Measurements from ENCODE around the gene SRPRA.

SRPRA gene

GRCh38 chr11:126229858-126230540 lies 38.7 kb downstream of the SRPRA start:
- no peak for DNase-seq (ENCODE audit: low read depth)

GRCh38 chr11:126226334-126227084 lies 42.2 kb downstream of the SRPRA start:
- DNase-seq (ENCODE audit: low read depth): no peak

GRCh38 chr11:126225295-126225665 lies 43.4 kb downstream of the SRPRA start:
- DNase-seq (ENCODE audit: low read depth): no peak

- DNase-seq (ENCODE audit: low read depth): no peak
Observed at GRCh38 chr11:126224647-126225294, 43.9 kb downstream of the SRPRA start.

GRCh38 chr11:126219547-126219946 lies 49.1 kb downstream of the SRPRA start:
- no peak for DNase-seq (ENCODE audit: low read depth)

GRCh38 chr11:126217491-126217890 lies 51.2 kb downstream of the SRPRA start:
- no peak for DNase-seq (ENCODE audit: low read depth)

- no peak for DNase-seq (ENCODE audit: low read depth)
Observed at GRCh38 chr11:126216526-126217305, 52.0 kb downstream of the SRPRA start.

- no peak for DNase-seq (ENCODE audit: low read depth)
Observed at GRCh38 chr11:126214841-126215240, 53.9 kb downstream of the SRPRA start.

- no peak for DNase-seq (ENCODE audit: low read depth)
Observed at GRCh38 chr11:126214441-126214840, 54.3 kb downstream of the SRPRA start.
